BE2C (cell line): ENCODE data around the gene WSCD2.

Source experiments
- DNase-seq: peaks from one replicate; pipeline ENCODE4 v3.0.0-alpha.2; 2020
- H3K27me3 ChIP-seq: fragments of 250-450 bp; sonication (Bioruptor Pico); 2 replicates; pipeline ENCODE4 v1.5.1; 2020; ENCODE audit warnings: mild to moderate bottlenecking
- H3K36me3 ChIP-seq: fragments of 250-450 bp; sonication (Bioruptor Pico); 2 replicates; pipeline ENCODE4 v1.5.1; 2020; ENCODE audit warnings: mild to moderate bottlenecking
- H3K4me1 ChIP-seq: fragments of 250-450 bp; sonication (Bioruptor Pico); 2 replicates; pipeline ENCODE4 v1.5.1; 2020
- H3K4me3 ChIP-seq: 2 replicates; pipeline ENCODE4 v1.5.1; 2011; ENCODE audit warnings: low read depth, low read length
- H3K9me3 ChIP-seq: fragments of 250-450 bp; sonication (Bioruptor Pico); 2 replicates; pipeline ENCODE4 v1.5.1; 2020
- TF ChIP-seq, protein P1 (sequence below): IDR thresholded peaks from 2 replicates; pipeline ENCODE4 v1.5.1; 2012; ENCODE audit warnings: mild to moderate bottlenecking, low read depth, low read length

The WSCD2 gene

DNA sequence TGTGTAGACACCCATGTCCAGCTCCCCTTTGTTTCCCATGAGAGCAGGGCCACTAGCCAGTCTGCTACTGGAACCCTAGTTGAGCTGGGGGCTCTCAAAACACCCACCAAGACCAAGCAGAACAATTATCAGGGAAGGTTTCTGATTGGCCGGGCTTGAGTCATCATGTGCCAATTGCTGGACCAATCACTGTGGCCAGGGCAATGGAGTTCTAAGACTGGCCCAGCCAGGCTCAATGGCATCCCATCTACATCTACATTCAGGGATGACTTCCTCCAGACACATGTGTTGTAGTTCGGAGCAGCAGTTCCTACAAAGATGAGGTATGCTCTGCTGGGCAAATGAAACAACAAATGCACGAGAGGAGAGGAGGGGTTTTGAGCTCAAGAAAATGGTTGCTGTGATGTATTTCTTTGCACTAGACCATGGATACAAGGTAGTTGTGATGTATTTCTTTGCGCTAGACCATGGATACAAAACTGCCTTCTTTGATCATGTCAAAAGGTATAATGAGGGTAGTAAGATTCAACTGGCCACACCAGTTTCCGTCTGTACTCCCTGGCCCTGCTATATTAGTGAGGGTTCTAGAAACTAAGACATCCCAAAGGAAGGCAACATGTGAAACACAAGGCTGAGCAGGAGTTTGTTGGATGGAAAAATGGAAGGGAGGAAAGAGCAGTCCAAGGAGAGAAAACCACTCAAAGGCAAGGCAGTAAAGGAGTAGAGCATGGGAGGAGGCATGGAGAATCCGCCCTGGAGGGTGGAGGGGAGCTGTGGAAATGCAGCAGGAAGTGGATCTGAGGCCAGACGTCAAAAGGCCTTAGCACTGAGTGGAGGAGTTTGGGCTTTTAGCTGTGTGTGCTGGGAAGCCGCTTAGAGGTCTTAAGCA lies 8.9 kb upstream of the WSCD2 start:
- Histone ChIP-seq H3K36me3 (no peaks in the 10 kb centered on the region), H3K9me3 (no peaks in the 10 kb centered on the region; the same call in 1 of the 2 replicates), H3K4me1 (peaks cover 5% of the 10 kb centered on the region; the same call in 1 of the 2 replicates), H3K4me3 (no peak overlapping the region), H3K27me3 (no peaks in the 10 kb centered on the region)
- TF ChIP-seq, protein P1, sequence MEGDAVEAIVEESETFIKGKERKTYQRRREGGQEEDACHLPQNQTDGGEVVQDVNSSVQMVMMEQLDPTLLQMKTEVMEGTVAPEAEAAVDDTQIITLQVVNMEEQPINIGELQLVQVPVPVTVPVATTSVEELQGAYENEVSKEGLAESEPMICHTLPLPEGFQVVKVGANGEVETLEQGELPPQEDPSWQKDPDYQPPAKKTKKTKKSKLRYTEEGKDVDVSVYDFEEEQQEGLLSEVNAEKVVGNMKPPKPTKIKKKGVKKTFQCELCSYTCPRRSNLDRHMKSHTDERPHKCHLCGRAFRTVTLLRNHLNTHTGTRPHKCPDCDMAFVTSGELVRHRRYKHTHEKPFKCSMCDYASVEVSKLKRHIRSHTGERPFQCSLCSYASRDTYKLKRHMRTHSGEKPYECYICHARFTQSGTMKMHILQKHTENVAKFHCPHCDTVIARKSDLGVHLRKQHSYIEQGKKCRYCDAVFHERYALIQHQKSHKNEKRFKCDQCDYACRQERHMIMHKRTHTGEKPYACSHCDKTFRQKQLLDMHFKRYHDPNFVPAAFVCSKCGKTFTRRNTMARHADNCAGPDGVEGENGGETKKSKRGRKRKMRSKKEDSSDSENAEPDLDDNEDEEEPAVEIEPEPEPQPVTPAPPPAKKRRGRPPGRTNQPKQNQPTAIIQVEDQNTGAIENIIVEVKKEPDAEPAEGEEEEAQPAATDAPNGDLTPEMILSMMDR: no peak
- no peak for DNase-seq

DNA sequence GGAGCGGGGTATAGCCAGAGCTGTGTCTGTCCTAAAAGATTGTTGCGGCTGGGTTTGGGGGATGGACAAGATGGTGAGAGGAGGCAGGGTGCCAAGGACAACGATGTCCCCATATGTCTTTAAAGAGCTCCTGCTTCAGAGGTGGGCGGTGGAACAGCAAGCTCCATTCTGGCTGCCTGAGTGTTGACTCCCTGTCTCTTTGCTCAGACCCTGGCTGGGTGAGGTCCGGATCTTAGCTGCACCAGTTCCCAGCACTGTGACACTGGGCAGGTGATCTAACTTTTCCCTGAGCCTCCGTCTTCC lies 8.3 kb upstream of the WSCD2 start:
- Histone ChIP-seq H3K9me3 (no peaks in the 10 kb centered on the region; the same call in 1 of the 2 replicates), H3K4me1 (peaks cover 5% of the 10 kb centered on the region; the same call in 1 of the 2 replicates), H3K27me3 (no peaks in the 10 kb centered on the region), H3K4me3 (no peak overlapping the region), H3K36me3 (no peaks in the 10 kb centered on the region)
- no peak for DNase-seq
- TF ChIP-seq, protein P1: no peak

DNA sequence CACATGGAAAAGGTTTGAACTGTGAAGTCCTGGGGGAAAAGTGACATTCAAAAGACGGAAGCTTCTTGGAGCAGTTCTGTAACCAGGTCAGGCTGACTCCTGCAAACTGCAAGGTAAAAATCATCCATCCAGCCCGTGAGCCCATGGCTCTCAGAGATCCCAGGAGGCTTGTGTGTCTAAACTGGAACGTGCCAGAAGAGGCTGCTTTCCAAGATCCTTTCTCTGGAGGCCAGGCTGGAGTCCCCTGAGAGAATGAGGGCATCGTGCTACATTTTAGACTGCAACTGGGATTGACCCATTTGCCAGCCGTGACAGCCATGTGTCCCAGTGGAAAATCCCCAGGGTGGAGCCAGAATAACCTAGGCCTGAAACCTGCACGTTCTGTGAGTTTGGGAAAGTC lies 7.8 kb upstream of the WSCD2 start:
- Histone ChIP-seq H3K36me3 (no peaks in the 10 kb centered on the region), H3K27me3 (no peaks in the 10 kb centered on the region), H3K9me3 (no peaks in the 10 kb centered on the region; the same call in 1 of the 2 replicates), H3K4me3 (no peak overlapping the region), H3K4me1 (peaks cover 5% of the 10 kb centered on the region; the same call in 1 of the 2 replicates)
- no peak for DNase-seq
- TF ChIP-seq, protein P1: no peak

DNA sequence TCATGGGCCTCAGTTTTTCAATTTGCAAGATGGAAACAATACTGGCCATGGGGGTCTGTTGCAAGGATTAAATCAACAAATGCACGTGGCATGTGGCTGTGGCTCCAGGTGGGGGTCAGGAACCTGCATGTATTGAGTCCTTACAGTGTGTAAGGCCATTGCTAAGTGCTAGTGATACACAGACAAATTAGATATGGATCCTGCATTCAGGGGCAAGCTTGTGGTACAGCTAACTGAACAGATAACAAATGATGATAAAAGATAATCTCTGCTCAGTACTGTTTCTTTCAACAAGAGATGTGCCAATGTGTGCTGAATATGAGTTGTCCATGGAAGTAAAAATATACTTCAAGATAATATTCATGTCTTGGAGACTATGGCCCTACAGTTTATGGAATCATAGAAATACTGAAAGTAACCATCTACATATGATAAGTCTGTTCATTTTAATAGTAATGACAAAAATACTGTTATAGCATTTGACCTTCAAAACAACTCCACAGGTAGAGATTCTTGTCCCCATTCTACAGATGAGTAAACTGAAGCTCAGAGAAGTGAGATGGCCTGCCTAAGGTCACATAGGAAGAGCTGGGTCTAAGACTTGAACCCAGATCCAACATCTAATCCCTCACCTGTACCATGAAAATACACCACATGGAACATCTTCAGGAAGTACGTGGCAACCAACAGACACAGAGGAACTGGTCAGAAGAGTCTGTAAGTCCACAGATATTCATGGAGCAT lies 7.2 kb upstream of the WSCD2 start:
- Histone ChIP-seq H3K27me3 (no peaks in the 10 kb centered on the region), H3K4me1 (peaks cover 2% of the 10 kb centered on the region; the same call in 1 of the 2 replicates), H3K9me3 (no peaks in the 10 kb centered on the region; the same call in 1 of the 2 replicates), H3K4me3 (no peak overlapping the region), H3K36me3 (no peaks in the 10 kb centered on the region)
- TF ChIP-seq, protein P1: no peak
- no peak for DNase-seq

DNA sequence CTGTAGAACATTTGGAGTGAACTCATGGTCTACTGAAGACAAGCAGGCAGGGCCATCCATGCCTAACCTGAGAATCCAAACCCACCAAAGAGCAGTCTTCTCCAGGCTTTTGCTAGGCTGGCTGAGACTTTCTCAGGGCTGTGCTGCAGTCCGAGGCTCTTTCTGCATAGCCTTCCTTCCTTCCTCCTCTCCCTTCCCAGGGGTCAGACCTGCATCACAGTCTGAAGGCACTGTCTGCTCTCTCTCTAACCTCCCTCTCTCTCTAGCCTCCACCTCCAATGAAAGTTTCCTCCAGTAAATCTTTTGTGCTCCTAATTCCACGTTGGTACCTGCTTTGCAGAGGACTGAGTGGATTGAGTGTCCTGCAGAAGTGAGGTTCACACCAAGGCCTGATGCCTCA lies 6.4 kb upstream of the WSCD2 start:
- Histone ChIP-seq H3K4me1 (no peaks in the 10 kb centered on the region; the same call in 1 of the 2 replicates), H3K27me3 (no peaks in the 10 kb centered on the region), H3K36me3 (no peaks in the 10 kb centered on the region), H3K9me3 (no peaks in the 10 kb centered on the region; the same call in 1 of the 2 replicates), H3K4me3 (no peak overlapping the region)
- TF ChIP-seq, protein P1: no peak
- DNase-seq: no peak
